Measurements from ENCODE around the gene FHIT. TPM values are rescaled to one million over a fixed set of nuclear protein-coding genes. Genes with fewer than 3 reads are reported as not detected.

The FHIT gene
- polyA plus RNA-seq, 1 of the 3 experiments (the other 2 are of a cell fraction): 0.41 TPM

GRCh38 chr3:61178167-61178566, 73.1 kb downstream of the FHIT start (continued):
- TF ChIP-seq MEF2A (IDR thresholded peaks at IDR 0.05; ENCODE audit: borderline replicate concordance, low read depth) (no peak), YY1 (IDR thresholded peaks at IDR 0.05; ENCODE audit: low read depth) (no peak), GABPA (IDR thresholded peaks at IDR 0.05; ENCODE audit: low read depth) (no peak), FOXM1 (IDR thresholded peaks at IDR 0.05; ENCODE audit: low read depth) (no peak), TEAD4 (IDR thresholded peaks at IDR 0.05; ENCODE audit: borderline replicate concordance, insufficient read depth) (no peak), RFX5 (IDR thresholded peaks at IDR 0.05; ENCODE audit: low read length) (no peak), TAF1 (IDR thresholded peaks at IDR 0.05; ENCODE audit: borderline replicate concordance, low read depth, low read length) (no peak)

- DNase-seq: no peak
- no peak for TF ChIP-seq NRF1 (IDR thresholded peaks at IDR 0.05; ENCODE audit: low read depth, low read length)
- TF ChIP-seq PBX3 (IDR thresholded peaks at IDR 0.05): no peak
- TF ChIP-seq EZH2phosphoT487 (IDR thresholded peaks at IDR 0.05; ENCODE audit: borderline replicate concordance, low read depth): no peak
- no peak overlapping the region for H3K9ac ChIP-seq
- H3K27me3 ChIP-seq (ENCODE audit: insufficient read depth): no peaks in the 10 kb centered on the region
- no peaks in the 10 kb centered on the region for H3K9me2 ChIP-seq
- H3F3A ChIP-seq (replicated peaks; ENCODE audit: insufficient read depth): no peaks in the 10 kb centered on the region
- 61% methylated on average over 2 of the region's 2 CpGs for WGBS (ENCODE audit: low lambda C conversion rate)
- H3K27ac ChIP-seq (ENCODE audit: low read depth in 2 of 2, low read length in 1 of 2): no peak overlapping the region
- no peak overlapping the region for H3K4me2 ChIP-seq
- H3K79me2 ChIP-seq (ENCODE audit: insufficient read depth): no peaks in the 10 kb centered on the region
- H4K20me1 ChIP-seq (ENCODE audit: insufficient read depth): no peaks in the 10 kb centered on the region
- ChIA-PET CTCF (no interaction called here), POLR2A (no interaction called here)
- H3K9me3 ChIP-seq: no peaks in the 10 kb centered on the region
- no peaks in the 10 kb centered on the region for H3K4me1 ChIP-seq (ENCODE audit: control insufficient read depth in 1 of 2, insufficient read depth in 2 of 2, low read depth in 1 of 2, low read length in 1 of 2)
- H2AFZ ChIP-seq (ENCODE audit: low read depth): no peak overlapping the region
- no peaks in the 10 kb centered on the region for H3K36me3 ChIP-seq (replicated peaks in 1 of 2; ENCODE audit: control insufficient read depth in 1 of 2, insufficient read depth in 2 of 2, low read length in 1 of 2)
- H3K4me3 ChIP-seq (ENCODE audit: low read depth in 2 of 2, low read length in 1 of 2): no peak overlapping the region
Measured at GRCh38 chr3:61177450-61177849, 73.8 kb downstream of the FHIT start.

- CTCF ChIA-PET: interaction anchor here (1.3 kb wide), 1 partner anchor 91 kb away, joined by 3 read pairs; no protein-coding TSS in a partner anchor
- no peak overlapping the region for H3K27ac ChIP-seq (ENCODE audit: low read depth in 2 of 2, low read length in 1 of 2)
- H3K4me1 ChIP-seq (ENCODE audit: control insufficient read depth in 1 of 2, insufficient read depth in 2 of 2, low read depth in 1 of 2, low read length in 1 of 2): no peaks in the 10 kb centered on the region
- no peak for DNase-seq
- H3K9me2 ChIP-seq: no peaks in the 10 kb centered on the region
- POLR2A ChIA-PET: no interaction called here
- H3K4me2 ChIP-seq: no peak overlapping the region
- H3K36me3 ChIP-seq (replicated peaks in 1 of 2; ENCODE audit: control insufficient read depth in 1 of 2, insufficient read depth in 2 of 2, low read length in 1 of 2): no peaks in the 10 kb centered on the region
- no peak overlapping the region for H2AFZ ChIP-seq (ENCODE audit: low read depth)
- no peaks in the 10 kb centered on the region for H3K27me3 ChIP-seq (ENCODE audit: insufficient read depth)
- no peaks in the 10 kb centered on the region for H3F3A ChIP-seq (replicated peaks; ENCODE audit: insufficient read depth)
- H3K4me3 ChIP-seq (ENCODE audit: low read depth in 2 of 2, low read length in 1 of 2): no peak overlapping the region
- no peak for TF ChIP-seq ELF1 (IDR thresholded peaks at IDR 0.05)
- no peak for TF ChIP-seq NRF1 (IDR thresholded peaks at IDR 0.05; ENCODE audit: low read depth, low read length)
- TF ChIP-seq FOXJ3 (CRISPR knock-in tag; IDR thresholded peaks at IDR 0.05): no peak
- no peak for TF ChIP-seq USF1 (IDR thresholded peaks at IDR 0.05; ENCODE audit: borderline replicate concordance, low read depth)
- TF ChIP-seq TAF1 (IDR thresholded peaks at IDR 0.05; ENCODE audit: borderline replicate concordance, low read depth, low read length): no peak
- TF ChIP-seq EP300 (IDR thresholded peaks at IDR 0.05; ENCODE audit: borderline replicate concordance in 1 of 2, low read depth in 1 of 2, low read length in 1 of 2): no peak
- TF ChIP-seq RFX5 (IDR thresholded peaks at IDR 0.05; ENCODE audit: low read length): no peak
- TF ChIP-seq USF2 (IDR thresholded peaks at IDR 0.05; ENCODE audit: borderline replicate concordance, low read depth, low read length): no peak
- no peak for TF ChIP-seq EZH2phosphoT487 (IDR thresholded peaks at IDR 0.05; ENCODE audit: borderline replicate concordance, low read depth)
- no peak for TF ChIP-seq MAX (IDR thresholded peaks at IDR 0.05; ENCODE audit: low read depth)
- TF ChIP-seq FOSL2 (IDR thresholded peaks at IDR 0.05; ENCODE audit: borderline replicate concordance, low read depth): no peak
- no peaks in the 10 kb centered on the region for H3K9me3 ChIP-seq
- no peaks in the 10 kb centered on the region for H3K79me2 ChIP-seq (ENCODE audit: insufficient read depth)
- H3K9ac ChIP-seq: no peak overlapping the region
- H4K20me1 ChIP-seq (ENCODE audit: insufficient read depth): no peaks in the 10 kb centered on the region
Measured at GRCh38 chr3:61173676-61174075, 77.6 kb downstream of the FHIT start.
